SK-N-MC (cell line): ENCODE measurements around the gene TCL1B.

Source experiments
- EZH2 ChIP-seq: fragments of 200-600 bp; sonication (generic); IDR thresholded peaks from one replicate; pipeline ENCODE4 v1.6.1; 2017; ENCODE audit warnings: antibody characterized with exemption
- FOXP2 ChIP-seq: optimal IDR thresholded peaks from 2 replicates; pipeline ENCODE3; 2011; ENCODE audit warnings: mild to moderate bottlenecking, moderate library complexity; ENCODE audit not compliant: insufficient read depth; ENCODE audit errors: extremely low read length, control extremely low read depth
- POLR2AphosphoS5 ChIP-seq: IDR thresholded peaks from 2 replicates; pipeline ENCODE4 v1.6.1; 2012; ENCODE audit warnings: mild to moderate bottlenecking, low read depth, low read length, borderline replicate concordance

DNA sequence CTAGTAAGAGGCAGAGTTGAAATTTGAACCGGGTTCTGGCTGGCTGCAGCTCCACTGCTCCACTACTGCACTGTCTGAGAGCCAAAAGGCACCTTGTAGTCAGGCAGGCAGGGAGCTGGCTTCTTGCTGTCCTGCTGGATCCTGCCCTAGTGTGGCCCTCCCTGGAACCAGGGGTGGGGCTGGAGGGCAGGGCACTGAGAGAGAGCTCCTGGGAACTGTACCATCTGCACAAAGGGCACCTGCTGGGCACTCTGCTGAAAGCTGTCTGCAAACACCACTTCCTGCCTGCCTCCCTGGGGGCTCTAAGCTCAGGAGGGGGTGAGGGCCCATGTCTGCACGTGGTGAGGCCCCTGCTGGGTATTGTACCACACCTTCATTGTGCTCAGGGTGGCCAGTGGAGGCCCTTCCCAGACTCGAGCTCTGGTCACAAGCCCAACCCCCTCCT lies 19.0 kb upstream of the TCL1B start:
- no peak for TF ChIP-seq POLR2AphosphoS5
- no peak for TF ChIP-seq EZH2
- no peak for TF ChIP-seq FOXP2
